CD4-positive, CD25-positive, alpha-beta regulatory T cell (primary cell): ENCODE results near the gene POU3F1. TPM values are rescaled to one million over a fixed set of nuclear protein-coding genes. Genes with fewer than 3 reads are reported as not detected.
A peak's percentile ranks its signal among the peaks of the same experiment; 100 is the strongest.

Experiments
- ATAC-seq, 2 donors: fragments of 150-1000 bp; cut with Tn5 transposase; one replicate each; pipeline ENCODE4 v1.10.0; 2021; ENCODE audit warnings: low read depth in 2 of 2, moderate number of reproducible peaks in 2 of 2, moderate library complexity in 1 of 2
- DNase-seq, 3 donors: peaks; one replicate each; pipeline versions ENCODE4 v3.0.0 to v3.0.0-alpha.2; 2012 to 2022; ENCODE audit warnings: mixed read lengths in 1 of 3
- H3K27ac ChIP-seq: one replicate; pipeline ENCODE4 v1.7.0; 2013; ENCODE audit warnings: mild to moderate bottlenecking, low read length; ENCODE audit not compliant: insufficient read depth, poor library complexity, severe bottlenecking
- H3K27me3 ChIP-seq: one replicate; pipeline ENCODE4 v1.7.0; 2013; ENCODE audit warnings: low read length; ENCODE audit not compliant: control insufficient read depth, insufficient read depth
- H3K36me3 ChIP-seq: one replicate; pipeline ENCODE4 v1.7.0; 2013; ENCODE audit warnings: mild to moderate bottlenecking, low read length, moderate library complexity; ENCODE audit not compliant: control insufficient read depth, insufficient read depth
- H3K4me1 ChIP-seq: 2 replicates; pipeline ENCODE4 v1.7.0; 2013; ENCODE audit warnings: mild to moderate bottlenecking, low read length; ENCODE audit not compliant: insufficient read depth, control insufficient read depth, poor library complexity, severe bottlenecking
- H3K4me3 ChIP-seq: one replicate; pipeline ENCODE4 v1.7.0; 2013; ENCODE audit warnings: low read depth, mild to moderate bottlenecking, low read length, moderate library complexity
- H3K9me3 ChIP-seq, 2 experiments: 1 replicate in 1 of 2; 2 replicates in 1 of 2; pipeline ENCODE4 v1.7.0; 2013; ENCODE audit warnings: low read length in 2 of 2, mild to moderate bottlenecking in 1 of 2, moderate library complexity in 1 of 2; ENCODE audit not compliant: control insufficient read depth in 2 of 2
- H3K27ac Mint-ChIP-seq, 3 donors: one replicate each; pipeline ENCODE4 v1.8.0; 2020 to 2022; ENCODE audit warnings: mild to moderate bottlenecking in 3 of 3, mixed read lengths in 3 of 3, moderate library complexity in 2 of 3
- H3K27me3 Mint-ChIP-seq: one replicate; pipeline ENCODE4 v1.8.0; 2022; ENCODE audit warnings: mild to moderate bottlenecking, mixed read lengths
- H3K36me3 Mint-ChIP-seq: one replicate; pipeline ENCODE4 v1.8.0; 2020; ENCODE audit warnings: mixed read lengths
- H3K4me1 Mint-ChIP-seq, 4 donors: one replicate each; pipeline ENCODE4 v1.8.0; 2020 to 2022; ENCODE audit warnings: mixed read lengths in 4 of 4, mild to moderate bottlenecking in 1 of 4
- H3K4me3 Mint-ChIP-seq, 4 donors: one replicate each; pipeline ENCODE4 v1.8.0; 2020 to 2022; ENCODE audit warnings: mild to moderate bottlenecking in 4 of 4, mixed read lengths in 4 of 4, moderate library complexity in 3 of 4
- H3K9me3 Mint-ChIP-seq, 7 donors: one replicate each; pipeline ENCODE4 v1.8.0; 2020 to 2022; ENCODE audit warnings: mixed read lengths in 7 of 7, mild to moderate bottlenecking in 3 of 7, moderate library complexity in 2 of 7
- polyA plus RNA-seq, 4 donors: library from polyadenylated mRNA; unstranded; fragments of 300-500 nt; fragmentation: Illumina TruSeq; gene quantifications; one replicate each; pipeline ENCODE4 v1.2.3, GENCODE V29; 2021
- total RNA-seq: library from RNA; stranded (reverse); gene quantifications from one replicate; pipeline ENCODE4 v1.2.3, GENCODE V29; 2022

The POU3F1 gene
- total RNA-seq (1.7 TPM), polyA plus RNA-seq (under 1 TPM; 0.11 to 0.49 (median 0.32) TPM)

DNA sequence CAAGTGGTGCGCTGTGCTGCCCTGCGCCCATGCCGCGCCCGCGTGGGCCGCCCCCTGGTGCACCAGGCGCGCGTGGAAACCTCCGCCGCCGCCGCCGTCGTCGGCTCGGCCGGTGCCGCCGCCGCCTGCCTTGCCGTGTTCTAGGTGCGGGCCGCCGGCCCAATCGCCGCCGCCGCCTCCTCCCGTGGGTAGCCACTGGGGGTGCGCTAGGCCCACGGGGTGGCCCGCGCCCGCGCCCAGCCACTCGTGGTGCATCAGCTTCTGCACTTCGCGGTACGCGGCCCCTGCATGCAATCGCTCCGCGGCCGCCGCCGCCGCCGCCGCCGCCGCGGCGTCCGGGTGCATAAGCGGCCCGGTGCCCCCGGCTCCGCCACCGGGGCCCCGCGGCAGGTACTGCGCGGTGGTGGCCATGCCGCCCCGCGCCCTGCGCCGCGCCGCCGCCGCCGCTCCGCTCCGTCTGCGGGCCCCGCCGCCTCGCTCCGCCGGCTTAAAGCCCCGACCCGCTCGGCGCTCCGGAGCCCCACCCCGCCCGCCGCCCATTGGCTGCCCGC, at the start of gene POU3F1:
Gene POU3F1, minus strand, starts transcription at position 461 of the 551 bp plus-strand sequence. Its CDS starts 50 bp downstream, at position 411.
- no peak within 1 kb of the TSS for H3K27ac Mint-ChIP-seq

DNA sequence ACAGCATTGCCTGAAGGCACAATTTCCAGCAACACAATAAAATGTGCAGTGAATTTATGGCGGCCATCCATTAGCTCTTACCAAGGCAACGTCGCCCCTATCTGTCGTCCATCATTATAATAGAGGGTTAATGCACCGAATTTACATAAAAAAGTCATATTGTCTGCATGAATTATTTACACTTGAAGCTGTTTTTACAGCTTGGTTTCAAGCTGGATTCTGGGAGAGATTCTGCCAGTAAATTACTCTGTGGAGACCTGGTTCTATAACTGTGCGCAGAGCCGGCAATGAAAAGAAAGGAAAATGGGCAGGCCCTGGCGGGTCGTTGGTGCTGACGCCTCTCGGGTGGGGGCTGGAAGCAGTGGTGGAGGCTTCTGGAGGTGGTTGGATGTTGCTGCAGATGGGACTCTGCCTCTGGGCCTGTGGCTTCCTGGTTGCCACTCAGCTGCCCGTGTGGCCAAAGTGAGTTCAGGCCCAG, 48.9 kb upstream of the POU3F1 start:
- H3K4me1 ChIP-seq = no peaks in the 10 kb centered on the region
- H3K9me3 ChIP-seq = no peaks in the 10 kb centered on the region
- no peak overlapping the region for H3K4me3 Mint-ChIP-seq
- no peaks in the 10 kb centered on the region for H3K36me3 Mint-ChIP-seq
- H3K27me3 ChIP-seq = peaks cover 4% of the 10 kb centered on the region
- peaks cover 0 to 2% (median 0%) of the 10 kb centered on the region in 7 donors for H3K9me3 Mint-ChIP-seq
- no peaks in the 10 kb centered on the region for H3K36me3 ChIP-seq
- no peak overlapping the region for H3K27ac Mint-ChIP-seq
- H3K4me1 Mint-ChIP-seq = no peaks in the 10 kb centered on the region
- no peak overlapping the region for H3K4me3 ChIP-seq
- no peak for ATAC-seq
- no peak for DNase-seq
- peaks cover 20% of the 10 kb centered on the region for H3K27me3 Mint-ChIP-seq
- no peak overlapping the region for H3K27ac ChIP-seq

More for the DNA sequence above, at the start of gene POU3F1:
- no peak within 1 kb of the TSS for H3K27ac ChIP-seq
- H3K36me3 ChIP-seq = no peaks in the 10 kb centered on the region
- H3K27me3 Mint-ChIP-seq = peaks cover 35% of the 10 kb centered on the region
- peaks cover 9% of the 10 kb centered on the region for H3K27me3 ChIP-seq
- no peaks in the 10 kb centered on the region for H3K9me3 Mint-ChIP-seq
- peak within 1 kb of the TSS; percentile 72 to 89 (median 81) for H3K4me3 Mint-ChIP-seq
- peaks cover 25% of the 10 kb centered on the region for H3K4me1 ChIP-seq
- no peaks in the 10 kb centered on the region for H3K36me3 Mint-ChIP-seq
- H3K4me3 ChIP-seq = no peak within 1 kb of the TSS
- H3K4me1 Mint-ChIP-seq = peaks cover 0 to 30% (median 2%) of the 10 kb centered on the region in 4 donors
- DNase-seq (peak; percentile 13 to 18 (median 17)), ATAC-seq (peak; percentile 11 to 19)
- no peaks in the 10 kb centered on the region for H3K9me3 ChIP-seq

DNA sequence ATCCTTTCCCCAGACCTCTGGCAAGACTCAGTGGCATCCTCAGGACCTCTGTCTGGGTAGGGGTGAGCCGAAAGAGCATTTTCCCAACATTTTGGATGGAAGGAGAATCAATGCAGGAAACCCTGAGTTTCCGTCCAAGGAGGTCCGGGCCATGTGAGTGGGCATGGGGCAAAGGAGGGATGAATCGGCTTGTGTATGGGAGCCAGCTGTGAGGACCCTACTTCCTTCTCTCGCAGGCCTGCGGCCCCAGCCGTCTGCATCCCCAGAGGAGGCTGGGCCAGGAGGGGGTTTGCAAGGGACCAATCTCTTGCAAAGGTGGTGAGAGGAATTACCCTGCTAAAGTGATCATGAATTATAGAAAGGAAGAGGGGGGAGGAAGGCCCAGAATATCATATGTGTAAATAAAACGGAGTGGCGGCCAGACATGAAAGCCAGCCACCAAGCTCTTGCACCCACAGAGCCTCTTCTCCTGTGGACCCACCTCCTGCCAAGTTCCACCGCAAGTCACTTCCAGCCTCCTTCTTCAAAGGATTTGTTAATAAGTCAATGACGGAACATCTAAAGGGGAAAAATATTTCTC, 48.2 kb upstream of the POU3F1 start:
- peaks cover 4% of the 10 kb centered on the region for H3K27me3 ChIP-seq
- H3K36me3 ChIP-seq = no peaks in the 10 kb centered on the region
- no peaks in the 10 kb centered on the region for H3K4me1 ChIP-seq
- no peak overlapping the region for H3K27ac ChIP-seq
- no peak overlapping the region for H3K4me3 ChIP-seq
- Mint-ChIP-seq H3K4me1 (no peaks in the 10 kb centered on the region), H3K4me3 (no peak overlapping the region), H3K36me3 (no peaks in the 10 kb centered on the region), H3K9me3 (peaks cover 0 to 2% (median 0%) of the 10 kb centered on the region in 7 donors), H3K27me3 (peaks cover 21% of the 10 kb centered on the region), H3K27ac (no peak overlapping the region)
- no peak for ATAC-seq
- DNase-seq = no peak
- no peaks in the 10 kb centered on the region for H3K9me3 ChIP-seq

DNA sequence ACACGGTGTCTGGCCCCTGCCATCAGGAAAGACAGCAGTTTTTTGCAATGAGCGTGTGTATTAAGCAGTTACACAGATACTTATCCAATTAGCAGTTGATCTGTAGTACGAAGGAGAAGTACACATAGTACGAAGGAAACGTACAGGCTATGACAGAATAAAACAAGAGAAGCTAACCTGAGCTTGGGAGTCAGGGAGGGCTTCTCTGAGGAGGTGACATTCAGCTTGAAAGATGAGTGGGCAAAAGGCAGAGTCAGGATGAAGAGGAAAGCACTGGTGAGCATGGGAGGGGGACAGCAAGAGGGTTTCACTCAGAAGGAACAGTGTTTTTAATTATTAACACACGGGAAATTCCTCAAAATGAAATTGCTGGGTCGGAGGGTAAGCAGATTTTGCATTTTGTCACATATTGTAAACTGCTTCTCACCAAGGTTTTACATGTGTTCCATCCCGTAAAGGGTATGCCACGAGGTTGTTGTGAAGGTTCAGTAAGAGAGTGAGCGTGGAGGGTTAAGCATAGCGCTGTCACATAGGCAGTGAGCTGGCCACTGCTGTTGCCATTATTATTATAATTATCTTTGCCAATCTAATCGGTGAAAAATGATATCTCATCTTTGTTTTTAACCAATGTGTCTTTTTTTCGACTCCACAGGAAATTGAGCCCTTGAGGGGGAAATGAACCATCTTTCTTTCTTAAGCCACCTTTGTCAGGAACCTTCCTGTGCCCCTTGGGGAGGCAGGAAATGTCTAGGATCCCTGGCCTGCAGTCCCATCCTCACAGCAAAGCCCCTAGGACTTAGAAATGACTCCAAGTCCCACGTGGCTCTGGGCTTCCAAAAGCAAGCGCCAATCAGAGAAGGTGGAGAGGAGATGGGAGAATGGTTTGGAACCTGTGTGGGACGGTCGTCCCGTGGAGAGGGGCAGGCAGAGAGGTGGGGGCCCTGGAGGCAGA, 47.3 kb upstream of the POU3F1 start:
- Mint-ChIP-seq H3K27ac (no peak overlapping the region), H3K9me3 (peaks cover 0 to 2% (median 0%) of the 10 kb centered on the region in 7 donors), H3K4me1 (no peaks in the 10 kb centered on the region), H3K4me3 (no peak overlapping the region), H3K36me3 (no peaks in the 10 kb centered on the region), H3K27me3 (peaks cover 24% of the 10 kb centered on the region)
- no peak for DNase-seq
- ATAC-seq = no peak
- Histone ChIP-seq H3K4me1 (no peaks in the 10 kb centered on the region), H3K4me3 (no peak overlapping the region), H3K36me3 (no peaks in the 10 kb centered on the region), H3K9me3 (no peaks in the 10 kb centered on the region), H3K27me3 (peaks cover 4% of the 10 kb centered on the region), H3K27ac (no peak overlapping the region)

DNA sequence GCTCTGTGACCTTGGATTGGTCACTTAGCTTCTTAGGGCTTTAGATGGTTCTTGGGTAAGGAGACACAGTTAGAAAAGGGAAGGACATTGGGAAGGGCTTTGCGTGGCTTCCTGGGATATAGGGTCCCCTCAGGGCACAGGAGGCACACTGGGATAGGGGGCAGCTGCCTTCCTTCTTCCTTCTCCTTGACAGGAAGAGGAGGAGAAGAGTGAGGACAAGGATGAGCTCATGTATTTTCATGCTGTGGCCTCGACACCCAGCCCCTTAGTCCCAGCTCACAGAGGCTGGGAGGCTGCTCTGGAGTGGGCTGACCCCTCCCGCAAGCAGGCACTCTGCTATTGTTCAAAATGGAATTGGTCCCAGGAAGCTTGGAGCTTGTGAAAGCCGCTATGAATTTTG, 45.7 kb upstream of the POU3F1 start:
- no peaks in the 10 kb centered on the region for H3K36me3 Mint-ChIP-seq
- peaks cover 24% of the 10 kb centered on the region for H3K27me3 Mint-ChIP-seq
- H3K27ac Mint-ChIP-seq = no peak overlapping the region
- H3K27me3 ChIP-seq = peaks cover 4% of the 10 kb centered on the region
- no peak overlapping the region for H3K4me3 Mint-ChIP-seq
- H3K4me1 Mint-ChIP-seq = no peaks in the 10 kb centered on the region
- DNase-seq (no peak), ATAC-seq (no peak)
- no peaks in the 10 kb centered on the region for H3K36me3 ChIP-seq
- H3K9me3 Mint-ChIP-seq = no peaks in the 10 kb centered on the region
- no peaks in the 10 kb centered on the region for H3K9me3 ChIP-seq
- H3K27ac ChIP-seq = no peak overlapping the region
- H3K4me1 ChIP-seq = no peaks in the 10 kb centered on the region
- H3K4me3 ChIP-seq = no peak overlapping the region

DNA sequence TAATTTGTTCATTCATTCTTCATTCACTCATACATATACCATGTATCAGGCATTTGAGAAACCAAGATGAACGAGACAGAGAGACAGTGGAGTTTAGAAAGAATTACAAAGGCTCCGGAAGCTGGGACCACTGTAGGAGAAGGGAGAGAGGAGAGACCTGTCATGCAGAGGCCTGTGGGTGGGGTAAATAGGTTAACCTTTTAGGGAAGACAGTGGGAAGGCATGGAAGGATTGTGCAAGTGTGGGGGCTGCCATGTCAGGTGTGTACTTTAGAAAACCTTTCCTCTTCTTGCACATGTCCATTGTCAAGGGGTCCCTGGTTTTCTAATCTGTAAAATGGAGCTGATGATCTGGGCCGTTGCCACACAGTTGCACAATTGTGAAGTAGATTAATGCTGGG, 44.2 kb upstream of the POU3F1 start:
- Mint-ChIP-seq H3K27me3 (peaks cover 19% of the 10 kb centered on the region), H3K4me3 (no peak overlapping the region), H3K9me3 (no peaks in the 10 kb centered on the region), H3K27ac (no peak overlapping the region), H3K4me1 (no peaks in the 10 kb centered on the region), H3K36me3 (no peaks in the 10 kb centered on the region)
- peaks cover 4% of the 10 kb centered on the region for H3K27me3 ChIP-seq
- H3K4me1 ChIP-seq = no peaks in the 10 kb centered on the region
- H3K27ac ChIP-seq = no peak overlapping the region
- H3K4me3 ChIP-seq = no peak overlapping the region
- no peaks in the 10 kb centered on the region for H3K36me3 ChIP-seq
- no peaks in the 10 kb centered on the region for H3K9me3 ChIP-seq
- DNase-seq (no peak), ATAC-seq (no peak)

DNA sequence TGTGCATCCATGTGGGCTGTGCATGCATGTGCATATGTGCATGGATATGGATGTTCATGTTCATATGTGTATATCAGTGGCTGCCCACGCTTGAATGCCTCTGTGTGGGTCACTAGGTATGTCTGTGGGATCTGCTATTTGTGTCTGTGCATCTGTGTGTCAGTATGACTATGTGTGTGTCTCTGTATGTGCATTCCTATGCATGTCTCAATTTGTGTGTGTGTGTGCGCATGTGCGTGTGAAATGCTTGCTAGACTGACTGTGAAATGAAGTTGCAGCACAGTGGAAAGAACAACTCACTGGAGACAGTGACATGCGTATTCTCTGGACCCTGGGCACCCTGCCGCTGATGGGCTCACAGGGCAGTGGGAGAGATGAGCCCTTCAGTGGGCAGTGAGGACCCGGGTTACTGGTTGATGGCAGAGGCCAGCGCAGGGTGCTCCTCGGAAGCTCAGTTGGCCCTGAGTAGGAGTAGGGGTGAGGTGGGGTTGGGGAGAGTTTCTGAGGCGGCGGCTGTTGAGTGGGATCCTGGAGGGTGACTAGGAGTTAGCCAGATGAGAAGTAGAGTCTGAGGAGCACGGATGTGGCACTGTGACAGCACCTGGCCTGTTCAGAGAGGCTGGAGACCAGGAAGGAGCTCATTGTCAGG, 43.2 kb upstream of the POU3F1 start:
- Histone ChIP-seq H3K4me1 (no peaks in the 10 kb centered on the region), H3K4me3 (no peak overlapping the region), H3K9me3 (no peaks in the 10 kb centered on the region), H3K27ac (no peak overlapping the region), H3K36me3 (no peaks in the 10 kb centered on the region), H3K27me3 (peaks cover 4% of the 10 kb centered on the region)
- Mint-ChIP-seq H3K4me1 (no peaks in the 10 kb centered on the region), H3K27me3 (peaks cover 19% of the 10 kb centered on the region), H3K36me3 (no peaks in the 10 kb centered on the region), H3K27ac (no peak overlapping the region), H3K9me3 (no peaks in the 10 kb centered on the region), H3K4me3 (no peak overlapping the region)
- no peak for DNase-seq
- ATAC-seq = no peak
